Right lobe of liver (tissue), 4 donors: ENCODE results near the gene CTDP1.

Experiments
- POLR2A ChIP-seq: fragments of 450-650 bp; IDR thresholded peaks from one replicate; pipeline ENCODE4 v1.6.1; 2017; ENCODE audit warnings: antibody characterized with exemption, mild to moderate bottlenecking
- TF ChIP-seq, protein P1 (sequence below), 4 donors: fragments of 200-600 bp in 3 of 4; fragments of 450-650 bp in 1 of 4; IDR thresholded peaks; one replicate each; pipeline versions ENCODE4 v1.5.1 to v1.8.0; 2016 to 2022; ENCODE audit warnings: antibody characterized with exemption in 4 of 4, mild to moderate bottlenecking in 2 of 4
- donor health status: DM: no; HTN: no; CAD: no.
- donor health status: DM: no; HTN: no; CAD: no.
- donor health status: DM: no; HTN: yes; CAD: no.

DNA sequence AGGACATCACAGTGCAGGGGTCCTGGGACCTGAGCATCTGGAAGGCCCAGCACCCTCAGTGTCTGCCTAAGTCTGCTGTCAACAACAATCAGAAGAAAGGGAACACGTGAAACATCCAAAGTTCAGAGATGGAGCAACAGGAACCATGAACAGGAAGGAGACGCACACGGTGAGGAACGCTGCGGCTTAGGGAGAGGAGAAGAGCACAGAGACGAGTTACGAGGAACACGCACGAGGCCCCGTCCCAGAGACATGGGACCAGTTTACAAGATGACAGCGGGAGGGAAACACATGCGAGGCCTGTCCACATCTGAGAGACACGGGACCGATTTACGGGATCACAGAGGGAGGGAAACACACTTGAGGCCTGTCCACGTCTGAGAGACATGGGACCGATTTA, 115.2 kb downstream of the CTDP1 start:
- TF ChIP-seq, protein P1, sequence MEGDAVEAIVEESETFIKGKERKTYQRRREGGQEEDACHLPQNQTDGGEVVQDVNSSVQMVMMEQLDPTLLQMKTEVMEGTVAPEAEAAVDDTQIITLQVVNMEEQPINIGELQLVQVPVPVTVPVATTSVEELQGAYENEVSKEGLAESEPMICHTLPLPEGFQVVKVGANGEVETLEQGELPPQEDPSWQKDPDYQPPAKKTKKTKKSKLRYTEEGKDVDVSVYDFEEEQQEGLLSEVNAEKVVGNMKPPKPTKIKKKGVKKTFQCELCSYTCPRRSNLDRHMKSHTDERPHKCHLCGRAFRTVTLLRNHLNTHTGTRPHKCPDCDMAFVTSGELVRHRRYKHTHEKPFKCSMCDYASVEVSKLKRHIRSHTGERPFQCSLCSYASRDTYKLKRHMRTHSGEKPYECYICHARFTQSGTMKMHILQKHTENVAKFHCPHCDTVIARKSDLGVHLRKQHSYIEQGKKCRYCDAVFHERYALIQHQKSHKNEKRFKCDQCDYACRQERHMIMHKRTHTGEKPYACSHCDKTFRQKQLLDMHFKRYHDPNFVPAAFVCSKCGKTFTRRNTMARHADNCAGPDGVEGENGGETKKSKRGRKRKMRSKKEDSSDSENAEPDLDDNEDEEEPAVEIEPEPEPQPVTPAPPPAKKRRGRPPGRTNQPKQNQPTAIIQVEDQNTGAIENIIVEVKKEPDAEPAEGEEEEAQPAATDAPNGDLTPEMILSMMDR (IDR thresholded peaks at IDR 0.05), result no peak
- TF ChIP-seq POLR2A, result no peak
